ENCODE measurements around the gene MAPK4. TPM values are rescaled to one million over a fixed set of nuclear protein-coding genes. Genes with fewer than 3 reads are reported as not detected.
"Not testable (repeated sequence)": the region's sequence is repeated elsewhere in the genome, so short reads cannot be mapped to it uniquely, and the experiment has no call there.

MAPK4 gene
- polyA plus RNA-seq, 3 donors from 2014 or later, result not detected

- H3K4me3 Mint-ChIP-seq, result peak overlapping the region in 3 of 5 donors; percentile 38 to 64 (median 49)
- no peak for DNase-seq
- H3K36me3 Mint-ChIP-seq, result peaks cover 0 to 19% (median 0%) of the 10 kb centered on the region in 3 donors
- H3K9me3 Mint-ChIP-seq, result peaks cover 0 to 11% (median 2%) of the 10 kb centered on the region in 6 donors
- H3K4me1 Mint-ChIP-seq, result peaks cover 0 to 5% of the 10 kb centered on the region in 2 donors
- peaks cover 18 to 32% (median 23%) of the 10 kb centered on the region in 3 donors for H3K27me3 Mint-ChIP-seq (ENCODE audit: low read depth in 3 of 3)
- H3K27ac Mint-ChIP-seq, result no peak overlapping the region
These were observed 1.1 kb downstream of the MAPK4 start for GRCh38 chr18:50560681-50561629.

- Mint-ChIP-seq H3K36me3 (peaks cover 0 to 16% (median 0%) of the 10 kb centered on the region in 3 donors), H3K9me3 (peaks cover 0 to 10% (median under 1%) of the 10 kb centered on the region in 6 donors), H3K27me3 (ENCODE audit: low read depth in 3 of 3) (peaks cover 14 to 35% (median 18%) of the 10 kb centered on the region in 3 donors)
- H3K4me1 Mint-ChIP-seq, H3K4me3 Mint-ChIP-seq, DNase-seq, H3K27ac Mint-ChIP-seq: not testable (repeated sequence)
These were observed 2.4 kb downstream of the MAPK4 start for GRCh38 chr18:50562258-50562657.

- Mint-ChIP-seq H3K27ac (no peak overlapping the region), H3K4me3 (no peak overlapping the region), H3K4me1 (peaks cover 0 to 5% of the 10 kb centered on the region in 2 donors), H3K36me3 (peaks cover 0 to 16% (median 0%) of the 10 kb centered on the region in 3 donors), H3K9me3 (peaks cover 0 to 10% (median under 1%) of the 10 kb centered on the region in 6 donors), H3K27me3 (ENCODE audit: low read depth in 3 of 3) (peaks cover 11 to 33% (median 15%) of the 10 kb centered on the region in 3 donors)
- no peak for DNase-seq
These were observed 2.8 kb downstream of the MAPK4 start for GRCh38 chr18:50562686-50563085.

GRCh38 chr18:50563376-50563775, 3.5 kb downstream of the MAPK4 start:
- Mint-ChIP-seq H3K27me3 (ENCODE audit: low read depth in 3 of 3) (peaks cover 7 to 27% (median 9%) of the 10 kb centered on the region in 3 donors), H3K4me1 (peaks cover 0 to 5% of the 10 kb centered on the region in 2 donors), H3K27ac (no peak overlapping the region), H3K4me3 (no peak overlapping the region), H3K9me3 (peaks cover 0 to 8% (median 1%) of the 10 kb centered on the region in 6 donors), H3K36me3 (peaks cover 0 to 13% (median 0%) of the 10 kb centered on the region in 3 donors)
- no peak for DNase-seq

- Mint-ChIP-seq H3K4me1 (no peaks in the 10 kb centered on the region), H3K9me3 (peaks cover 0 to 9% (median 4%) of the 10 kb centered on the region in 6 donors), H3K27ac (no peak overlapping the region), H3K27me3 (ENCODE audit: low read depth in 3 of 3) (peaks cover 4 to 17% (median 4%) of the 10 kb centered on the region in 3 donors), H3K4me3 (no peak overlapping the region), H3K36me3 (peaks cover 0 to 3% (median 0%) of the 10 kb centered on the region in 3 donors)
- DNase-seq, result no peak
These were observed 10.0 kb downstream of the MAPK4 start for GRCh38 chr18:50569930-50570329.

GRCh38 chr18:50571606-50572005, 11.7 kb downstream of the MAPK4 start:
- no peaks in the 10 kb centered on the region for H3K4me1 Mint-ChIP-seq
- H3K27ac Mint-ChIP-seq, result no peak overlapping the region
- no peak for DNase-seq
- no peak overlapping the region for H3K4me3 Mint-ChIP-seq
- H3K36me3 Mint-ChIP-seq, result peaks cover 0 to 3% (median 0%) of the 10 kb centered on the region in 3 donors
- peaks cover 4 to 9% (median 6%) of the 10 kb centered on the region in 3 donors for H3K27me3 Mint-ChIP-seq (ENCODE audit: low read depth in 3 of 3)
- peaks cover 0 to 9% (median 4%) of the 10 kb centered on the region in 6 donors for H3K9me3 Mint-ChIP-seq

GRCh38 chr18:50573196-50573595, 13.3 kb downstream of the MAPK4 start:
- not testable (repeated sequence) for H3K4me3 Mint-ChIP-seq; H3K36me3 Mint-ChIP-seq; DNase-seq; H3K27ac Mint-ChIP-seq; H3K4me1 Mint-ChIP-seq; H3K27me3 Mint-ChIP-seq (ENCODE audit: low read depth in 3 of 3); H3K9me3 Mint-ChIP-seq

- Mint-ChIP-seq H3K4me3 (no peak overlapping the region), H3K9me3 (peaks cover 0 to 7% (median 2%) of the 10 kb centered on the region in 6 donors), H3K36me3 (peaks cover 0 to under 1% (median 0%) of the 10 kb centered on the region in 3 donors), H3K4me1 (no peaks in the 10 kb centered on the region), H3K27me3 (ENCODE audit: low read depth in 3 of 3) (peaks cover 5 to 6% (median 6%) of the 10 kb centered on the region in 3 donors), H3K27ac (no peak overlapping the region)
- DNase-seq, result no peak
These were observed 13.8 kb downstream of the MAPK4 start for GRCh38 chr18:50573679-50574078.

GRCh38 chr18:50578030-50578429, 18.1 kb downstream of the MAPK4 start:
- H3K36me3 Mint-ChIP-seq, result no peaks in the 10 kb centered on the region
- H3K9me3 Mint-ChIP-seq, result peaks cover 0 to 4% (median 0%) of the 10 kb centered on the region in 6 donors
- no peak for DNase-seq
- no peak overlapping the region for H3K4me3 Mint-ChIP-seq
- peaks cover 4 to 6% (median 5%) of the 10 kb centered on the region in 3 donors for H3K27me3 Mint-ChIP-seq (ENCODE audit: low read depth in 3 of 3)
- H3K27ac Mint-ChIP-seq, result no peak overlapping the region
- H3K4me1 Mint-ChIP-seq, result no peaks in the 10 kb centered on the region

- peaks cover 0 to 4% (median 0%) of the 10 kb centered on the region in 6 donors for H3K9me3 Mint-ChIP-seq
- no peaks in the 10 kb centered on the region for H3K36me3 Mint-ChIP-seq
- no peak for DNase-seq
- H3K4me1 Mint-ChIP-seq, result no peaks in the 10 kb centered on the region
- H3K27me3 Mint-ChIP-seq (ENCODE audit: low read depth in 3 of 3), result peaks cover 4 to 8% (median 6%) of the 10 kb centered on the region in 3 donors
- H3K27ac Mint-ChIP-seq, result no peak overlapping the region
- H3K4me3 Mint-ChIP-seq, result no peak overlapping the region
These were observed 18.8 kb downstream of the MAPK4 start for GRCh38 chr18:50578651-50579050.

- Mint-ChIP-seq H3K9me3 (peaks cover 0 to 4% (median 0%) of the 10 kb centered on the region in 6 donors), H3K4me1 (no peaks in the 10 kb centered on the region), H3K36me3 (no peaks in the 10 kb centered on the region), H3K27me3 (ENCODE audit: low read depth in 3 of 3) (peaks cover 2 to 8% (median 4%) of the 10 kb centered on the region in 3 donors), H3K27ac (no peak overlapping the region), H3K4me3 (no peak overlapping the region)
- DNase-seq, result no peak
These were observed 19.3 kb downstream of the MAPK4 start for GRCh38 chr18:50579061-50579774.

GRCh38 chr18:50581517-50581916, 21.6 kb downstream of the MAPK4 start:
- Mint-ChIP-seq H3K4me3 (no peak overlapping the region), H3K9me3 (peaks cover 0 to 4% (median 0%) of the 10 kb centered on the region in 6 donors), H3K4me1 (no peaks in the 10 kb centered on the region), H3K36me3 (no peaks in the 10 kb centered on the region), H3K27ac (no peak overlapping the region), H3K27me3 (ENCODE audit: low read depth in 3 of 3) (peaks cover 2 to 6% (median 4%) of the 10 kb centered on the region in 3 donors)
- no peak for DNase-seq

GRCh38 chr18:50582500-50582899, 22.6 kb downstream of the MAPK4 start:
- H3K4me3 Mint-ChIP-seq, result no peak overlapping the region
- H3K36me3 Mint-ChIP-seq, result no peaks in the 10 kb centered on the region
- no peaks in the 10 kb centered on the region for H3K4me1 Mint-ChIP-seq
- DNase-seq, result no peak
- H3K27me3 Mint-ChIP-seq (ENCODE audit: low read depth in 3 of 3), result peaks cover 2 to 6% (median 4%) of the 10 kb centered on the region in 3 donors
- H3K9me3 Mint-ChIP-seq, result peaks cover 0 to 4% (median 0%) of the 10 kb centered on the region in 6 donors
- H3K27ac Mint-ChIP-seq, result no peak overlapping the region
